Activated CD4-positive, CD25-positive, alpha-beta regulatory T cell treated with anti-CD3 and anti-CD28 coated beads, Interleukin-2, amount 50 U/mL, for 72 hours (primary cell): ENCODE measurements around the gene DUSP22.
A peak's percentile ranks its signal among the peaks of the same experiment; 100 is the strongest.
"Not testable (repeated sequence)": the region's sequence is repeated elsewhere in the genome, so short reads cannot be mapped to it uniquely, and the experiment has no call there.

Source experiments
- DNase-seq: peaks from one replicate; pipeline ENCODE4 v3.0.0; 2021

DUSP22 gene, protein sequence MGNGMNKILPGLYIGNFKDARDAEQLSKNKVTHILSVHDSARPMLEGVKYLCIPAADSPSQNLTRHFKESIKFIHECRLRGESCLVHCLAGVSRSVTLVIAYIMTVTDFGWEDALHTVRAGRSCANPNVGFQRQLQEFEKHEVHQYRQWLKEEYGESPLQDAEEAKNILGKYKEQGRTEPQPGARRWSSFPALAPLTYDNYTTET

DNA sequence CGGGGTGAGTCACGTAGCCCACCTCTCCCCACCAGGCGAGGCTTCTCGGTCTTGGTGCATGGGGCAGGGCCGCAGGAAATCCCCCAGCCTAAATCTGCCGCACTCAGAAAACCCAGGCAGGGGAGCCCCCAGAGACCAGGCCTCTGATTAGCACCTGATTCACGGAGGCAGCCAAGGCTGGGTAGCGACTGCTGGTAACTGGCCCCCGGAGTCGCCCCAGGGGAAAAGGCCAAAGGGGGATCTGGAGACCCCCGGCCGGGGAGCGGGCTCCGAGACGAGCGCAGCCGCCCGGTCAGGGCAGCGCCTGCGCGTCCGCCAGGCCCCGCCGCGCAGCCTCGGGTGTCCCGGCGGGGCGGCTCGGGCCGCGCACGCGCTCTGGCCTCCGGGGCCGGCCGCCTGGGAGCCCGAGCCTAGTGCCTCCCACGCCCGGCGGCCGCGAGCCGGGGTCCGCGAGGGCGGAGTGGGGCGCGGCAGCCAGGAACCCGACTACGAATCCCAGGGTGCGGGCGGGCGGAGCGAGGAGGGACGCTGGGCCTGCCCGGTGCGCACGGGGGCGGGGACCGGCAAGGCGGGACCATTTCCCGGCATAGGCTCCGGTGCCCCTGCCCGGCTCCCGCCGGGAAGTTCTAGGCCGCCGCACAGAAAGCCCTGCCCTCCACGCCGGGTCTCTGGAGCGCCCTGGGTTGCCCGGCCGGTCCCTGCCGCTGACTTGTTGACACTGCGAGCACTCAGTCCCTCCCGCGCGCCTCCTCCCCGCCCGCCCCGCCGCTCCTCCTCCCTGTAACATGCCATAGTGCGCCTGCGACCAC is at the start of gene DUSP22:
Gene DUSP22, plus strand, starts transcription at position 791 of the 809 bp plus-strand sequence. CDS start 53 bp downstream, outside the sequence.
- DNase-seq = peak; percentile 85

DNA sequence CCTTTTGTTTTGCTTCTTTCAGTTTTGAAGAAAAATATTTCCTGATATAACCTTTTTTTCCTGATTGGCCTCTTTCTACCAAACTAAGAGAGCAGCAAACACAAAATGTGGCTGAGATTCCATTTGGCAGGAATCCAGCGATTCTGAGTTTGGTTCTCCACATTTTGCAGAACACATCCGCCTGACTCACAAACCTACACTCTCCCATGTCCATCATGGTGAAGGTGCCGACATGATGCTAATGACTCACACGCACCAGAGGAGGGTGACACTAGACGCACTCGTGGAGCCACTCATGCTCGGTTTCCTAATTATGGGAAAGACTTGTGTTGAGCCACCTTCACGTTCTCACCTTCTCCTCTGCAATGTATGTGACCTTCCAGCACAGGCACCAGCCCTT is 45.9 kb upstream of the DUSP22 start:
- no peak for DNase-seq

DNA sequence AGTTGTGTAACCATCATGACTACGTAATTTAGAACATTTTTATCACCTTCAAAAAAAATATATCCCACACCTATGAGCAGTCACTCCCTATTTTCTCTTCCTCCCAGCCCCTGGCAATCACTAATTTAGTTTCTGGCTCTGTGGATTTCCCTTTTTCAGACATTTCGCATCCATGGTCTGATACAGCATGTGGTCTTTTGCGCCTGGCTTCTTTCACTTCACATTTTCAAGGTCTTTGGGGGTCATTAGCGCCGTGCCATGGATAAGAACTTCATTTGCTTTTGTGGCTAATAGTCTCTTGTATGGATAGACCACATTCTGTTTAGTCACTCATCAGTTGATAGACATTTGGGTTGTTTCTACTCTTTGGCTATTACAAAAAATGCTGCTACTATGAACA is 44.9 kb upstream of the DUSP22 start:
- DNase-seq = no peak

DNA sequence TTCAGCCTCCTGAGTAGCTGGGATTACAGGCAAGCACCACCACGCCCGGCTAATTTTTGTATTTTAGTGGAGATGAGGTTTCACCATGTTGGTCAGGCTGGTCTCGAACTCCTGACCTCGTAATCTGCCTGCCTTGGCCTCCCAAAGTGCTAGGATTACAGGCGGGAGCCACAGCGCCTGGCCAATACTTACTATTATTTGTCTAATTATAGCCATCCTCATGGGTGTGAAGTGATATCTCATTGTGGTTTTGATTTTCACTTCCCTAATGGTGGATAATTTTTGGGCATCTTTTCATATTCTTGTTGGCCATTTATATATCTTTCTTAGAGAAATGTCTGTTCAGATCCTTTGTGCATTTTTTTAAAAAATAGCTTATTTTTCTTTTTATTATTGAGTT is 44.2 kb upstream of the DUSP22 start:
- DNase-seq = not testable (repeated sequence)

DNA sequence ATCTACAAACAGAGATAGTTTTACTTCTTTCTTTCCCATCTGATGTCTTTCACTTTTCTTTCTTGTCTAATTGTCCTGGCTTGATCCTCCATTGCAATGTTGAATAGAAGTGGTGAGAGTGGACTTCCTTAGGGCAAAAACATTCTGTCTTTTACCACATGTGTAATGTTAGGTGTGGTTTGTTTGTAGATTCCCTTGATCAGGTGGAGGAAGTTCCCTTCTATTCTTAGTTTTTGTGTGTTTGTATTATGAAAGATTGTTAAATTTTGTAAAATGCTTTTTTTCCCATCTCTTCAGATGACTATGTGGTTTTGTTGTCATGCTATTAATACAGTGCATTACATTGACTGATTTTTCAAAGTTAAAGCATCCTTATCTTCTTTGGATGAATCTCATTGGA is 41.6 kb upstream of the DUSP22 start:
- DNase-seq = no peak

DNA sequence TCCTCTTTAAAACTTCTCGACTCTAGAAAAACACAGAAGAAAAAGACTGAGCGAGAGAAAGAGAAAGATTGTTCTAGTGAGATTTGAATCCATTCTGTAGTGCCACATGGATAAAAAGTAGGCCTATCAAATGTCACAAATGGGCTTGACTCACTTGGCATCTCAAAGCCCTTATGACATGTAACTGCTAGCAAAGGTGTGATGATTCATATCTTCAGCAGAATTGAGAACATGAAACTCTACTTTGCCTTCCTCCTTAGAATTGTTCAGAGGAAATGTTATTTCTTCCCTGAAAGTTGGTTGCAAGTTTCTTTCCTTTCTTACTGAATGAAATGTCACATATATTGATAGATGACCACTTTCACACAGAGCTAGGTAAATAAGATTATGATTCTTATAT is 40.4 kb upstream of the DUSP22 start:
- no peak for DNase-seq

DNA sequence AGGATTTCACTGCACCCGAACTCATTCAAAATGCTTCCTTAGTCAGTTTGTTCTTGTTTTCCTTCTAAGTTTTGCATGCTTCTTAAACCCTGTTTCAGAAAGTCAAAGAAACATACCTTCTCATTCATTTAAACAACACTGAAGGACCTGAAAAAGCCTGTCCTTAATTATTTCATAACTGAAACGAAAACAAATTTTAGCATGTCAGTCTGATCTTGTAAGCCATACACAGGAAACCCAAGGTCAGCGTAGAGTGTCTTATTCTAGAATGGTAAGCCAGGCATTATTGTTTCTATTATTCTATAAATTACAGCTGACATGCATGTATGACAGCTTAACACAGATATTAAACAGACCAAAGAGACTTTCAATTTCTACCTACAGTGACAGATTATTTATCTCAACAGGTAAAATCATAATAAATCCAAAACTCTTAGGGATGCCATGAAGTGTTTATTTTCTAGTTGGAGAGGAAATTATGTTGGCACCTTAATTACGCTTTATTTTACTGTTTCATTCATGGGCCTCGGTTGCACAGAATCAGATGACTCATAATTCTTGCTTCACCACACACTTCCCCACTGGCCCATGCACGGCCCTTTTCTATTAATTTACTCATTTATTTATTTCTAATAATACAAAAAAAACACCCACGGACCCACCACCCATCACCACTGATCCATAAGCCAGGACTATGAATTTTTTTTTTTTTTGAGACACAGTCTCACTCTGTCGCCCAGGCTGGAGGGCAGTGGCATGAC is 39.3 kb upstream of the DUSP22 start:
- DNase-seq = no peak

DNA sequence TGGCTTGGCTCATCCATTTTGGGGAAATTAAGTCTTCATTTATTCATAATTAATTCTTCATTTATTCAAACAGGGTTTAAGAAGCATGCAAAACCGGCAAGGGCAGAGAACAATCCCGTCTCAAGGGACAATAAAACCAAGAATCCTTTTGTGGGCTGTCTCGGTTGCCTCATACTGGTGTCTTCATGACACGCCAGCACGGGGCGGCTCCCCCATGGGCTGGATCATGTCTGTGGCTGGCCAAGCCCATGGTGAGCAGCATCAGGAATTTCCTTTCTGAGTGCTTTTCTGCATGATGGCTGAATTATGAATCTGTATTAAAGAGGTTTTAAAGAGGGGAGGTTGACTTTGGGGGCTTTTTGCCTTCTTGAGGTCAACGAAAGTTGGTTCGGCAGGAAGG is 38.3 kb upstream of the DUSP22 start:
- DNase-seq = no peak

DNA sequence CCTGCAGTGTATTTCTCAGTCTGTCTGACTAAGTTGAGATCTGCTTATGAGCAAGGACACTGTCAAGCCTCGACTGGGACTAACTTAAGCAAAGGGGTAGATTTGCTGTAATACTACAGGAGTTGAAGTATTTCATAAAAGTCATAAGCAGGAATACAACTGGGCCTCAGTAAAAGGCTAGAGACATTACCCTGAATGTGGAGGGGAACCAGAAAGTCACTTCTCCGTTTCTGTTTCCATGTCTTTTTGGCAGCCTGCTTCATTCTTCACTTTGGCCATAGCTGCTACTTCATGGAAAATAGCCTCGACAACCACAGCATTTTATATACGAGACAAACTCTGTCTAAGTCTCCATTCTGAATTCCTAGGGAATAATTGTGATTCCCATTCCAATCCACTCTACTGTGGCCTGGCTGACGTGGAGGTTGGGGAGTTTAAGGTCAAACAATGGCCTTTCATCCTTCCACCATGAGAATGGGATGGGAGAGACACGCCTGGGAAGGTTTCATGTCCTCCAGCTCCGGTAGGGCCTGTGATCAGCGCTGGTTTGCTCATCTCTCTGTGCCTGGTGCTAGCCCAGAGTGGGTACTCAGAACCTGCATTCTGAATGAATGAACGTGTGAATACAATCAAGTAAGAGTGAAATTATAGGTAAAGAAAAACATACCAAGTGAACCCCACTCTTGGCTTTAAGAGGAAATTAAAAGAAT is 37.1 kb upstream of the DUSP22 start:
- DNase-seq = no peak

DNA sequence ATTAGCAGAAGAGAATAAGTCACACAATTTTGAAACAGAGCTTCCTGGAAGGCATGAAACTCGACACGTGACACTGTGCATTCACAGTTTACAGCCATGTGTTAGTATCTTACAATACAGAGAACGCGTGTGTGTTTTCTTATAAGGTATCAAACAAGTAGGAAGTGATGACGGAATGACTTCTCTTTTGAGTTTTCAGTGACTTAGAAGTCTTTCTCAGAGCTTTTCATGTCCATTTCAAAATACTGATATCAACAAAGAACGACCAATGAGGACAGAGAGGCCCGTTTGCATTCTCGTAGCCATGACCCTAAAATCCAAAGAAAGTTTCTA is 36.6 kb upstream of the DUSP22 start:
- DNase-seq = no peak

DNA sequence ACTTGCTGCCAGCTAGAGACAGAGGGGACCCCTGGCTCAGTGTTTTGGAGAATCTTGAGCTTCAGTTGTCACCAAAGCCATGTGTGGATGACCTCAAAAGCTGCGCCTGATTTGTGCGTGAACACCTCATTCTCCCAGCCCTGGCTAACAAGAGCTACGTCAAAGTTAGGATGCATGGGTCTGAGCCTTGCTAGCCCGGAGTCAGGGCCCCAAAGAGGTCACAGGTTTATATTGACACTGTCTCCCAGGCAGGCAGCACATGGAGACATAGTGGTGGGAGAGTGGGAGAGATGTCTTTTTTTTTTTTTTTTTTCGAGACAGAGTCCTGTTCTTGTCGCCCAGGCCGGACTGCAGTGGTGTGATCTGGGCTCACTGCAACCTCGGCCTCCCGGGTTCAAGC is 36.1 kb upstream of the DUSP22 start:
- no peak for DNase-seq

DNA sequence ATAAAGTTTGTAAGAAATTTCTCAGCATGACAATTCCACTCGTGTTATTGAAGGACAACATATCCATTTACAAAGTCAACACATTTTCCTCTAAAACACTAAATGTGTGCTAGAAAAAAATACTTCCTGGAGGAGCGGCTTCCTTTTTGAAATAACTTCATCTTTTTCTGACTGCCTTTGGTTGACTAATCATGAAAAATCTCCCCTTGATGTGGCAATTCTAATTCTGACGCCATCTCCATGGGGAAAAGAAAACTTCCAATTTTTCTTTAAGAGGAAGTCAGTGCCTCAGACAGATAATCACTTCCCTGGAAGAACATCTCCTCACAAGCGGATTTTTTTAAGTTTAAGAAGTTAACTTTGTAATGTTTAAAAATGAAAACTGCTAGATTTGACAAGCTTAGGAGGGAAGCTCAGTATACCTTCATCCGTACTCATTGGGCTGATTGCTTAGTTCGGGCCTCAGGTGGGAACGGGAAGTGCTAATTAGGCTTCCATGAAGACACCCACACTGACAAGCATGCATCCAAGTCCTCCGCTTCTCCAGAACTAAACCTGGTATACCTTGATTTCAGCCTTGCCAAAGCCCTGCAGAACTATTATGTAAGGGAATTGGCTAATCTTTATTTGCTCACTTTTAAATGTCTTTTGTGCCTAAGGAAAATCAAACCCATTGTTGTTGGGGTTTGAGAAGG is 35.1 kb upstream of the DUSP22 start:
- no peak for DNase-seq

DNA sequence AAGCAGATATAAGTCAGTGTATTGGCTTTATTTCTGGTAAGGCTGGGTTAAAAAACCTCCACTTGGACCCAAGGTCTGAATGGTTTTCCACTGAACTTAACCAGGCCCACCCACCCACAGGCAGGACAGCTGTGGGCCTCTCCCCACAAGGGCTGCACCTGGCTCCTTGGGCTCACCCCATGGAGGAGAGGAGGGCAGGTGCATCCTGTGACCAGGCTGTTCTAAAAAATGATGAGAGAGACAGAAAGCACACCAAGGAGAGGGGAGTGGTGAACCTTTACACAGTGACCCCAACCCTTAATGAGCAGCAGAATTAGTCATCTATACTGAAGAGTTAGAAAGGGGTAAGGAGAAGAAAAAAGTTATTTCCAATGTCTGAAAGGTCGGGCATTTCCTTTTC is 34.5 kb upstream of the DUSP22 start:
- DNase-seq = no peak

DNA sequence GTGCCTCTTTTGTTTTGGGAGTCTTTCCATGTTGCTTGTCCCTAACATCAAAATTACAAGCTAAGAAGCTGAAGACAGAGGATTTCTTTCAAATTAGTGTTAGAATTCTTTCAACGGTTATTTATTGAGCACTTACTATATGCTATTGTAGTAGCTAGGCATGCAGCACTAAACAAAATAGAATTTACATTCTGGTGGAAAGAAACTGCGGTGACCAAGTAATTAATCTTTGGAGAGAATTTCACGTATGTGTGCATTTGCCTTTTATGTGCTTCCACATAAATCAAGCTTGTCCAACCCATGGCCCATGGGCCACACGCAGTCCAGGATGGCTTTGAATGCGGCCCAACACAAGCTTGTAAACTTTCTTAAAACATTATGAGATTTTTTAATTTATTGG is 33.0 kb upstream of the DUSP22 start:
- no peak for DNase-seq

DNA sequence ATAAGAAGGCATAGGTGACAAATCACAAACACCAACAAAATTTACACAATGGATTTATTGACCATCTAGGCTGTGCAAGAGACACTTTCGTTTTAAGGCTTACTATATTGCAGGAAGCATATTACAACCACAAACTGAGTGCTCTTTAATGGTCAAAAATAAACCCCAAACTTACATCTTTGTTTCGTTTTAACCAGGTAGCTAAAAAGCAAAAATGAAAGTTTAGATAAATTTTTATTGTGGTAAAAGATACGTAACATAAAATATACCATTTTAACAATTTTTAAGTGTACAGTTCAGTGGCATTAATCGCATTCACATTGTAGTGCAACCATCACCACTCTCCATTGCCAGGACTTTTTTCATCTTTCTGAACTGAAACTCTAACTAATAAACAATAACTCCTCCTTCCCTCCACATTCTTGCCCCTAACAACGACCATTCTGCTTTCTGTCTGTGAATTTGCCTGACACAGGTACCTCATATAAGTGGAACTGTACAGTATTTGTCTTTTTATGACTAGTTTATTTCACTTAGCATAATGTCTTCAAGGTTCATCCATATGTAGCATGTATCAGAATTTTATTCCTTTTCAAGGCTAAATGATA is 32.3 kb upstream of the DUSP22 start:
- DNase-seq = no peak

DNA sequence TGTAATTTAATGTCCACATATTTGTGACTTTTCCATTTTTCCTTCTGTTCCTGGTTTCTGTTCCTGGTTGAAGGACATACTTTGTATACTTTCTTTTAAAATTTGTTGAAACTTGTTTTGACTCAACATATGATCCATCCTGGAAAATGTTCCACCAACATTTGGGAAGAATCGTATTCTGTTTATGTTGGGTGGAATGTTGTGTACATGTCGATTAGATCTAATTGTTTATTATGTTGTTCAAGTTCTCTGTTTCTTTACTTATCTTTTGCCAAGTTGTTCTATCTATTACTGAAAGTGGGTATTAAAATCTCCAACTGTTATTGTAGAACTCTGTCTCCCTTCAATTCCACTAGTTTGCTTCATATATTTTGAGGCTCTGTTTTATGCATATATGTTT is 27.7 kb upstream of the DUSP22 start:
- no peak for DNase-seq

DNA sequence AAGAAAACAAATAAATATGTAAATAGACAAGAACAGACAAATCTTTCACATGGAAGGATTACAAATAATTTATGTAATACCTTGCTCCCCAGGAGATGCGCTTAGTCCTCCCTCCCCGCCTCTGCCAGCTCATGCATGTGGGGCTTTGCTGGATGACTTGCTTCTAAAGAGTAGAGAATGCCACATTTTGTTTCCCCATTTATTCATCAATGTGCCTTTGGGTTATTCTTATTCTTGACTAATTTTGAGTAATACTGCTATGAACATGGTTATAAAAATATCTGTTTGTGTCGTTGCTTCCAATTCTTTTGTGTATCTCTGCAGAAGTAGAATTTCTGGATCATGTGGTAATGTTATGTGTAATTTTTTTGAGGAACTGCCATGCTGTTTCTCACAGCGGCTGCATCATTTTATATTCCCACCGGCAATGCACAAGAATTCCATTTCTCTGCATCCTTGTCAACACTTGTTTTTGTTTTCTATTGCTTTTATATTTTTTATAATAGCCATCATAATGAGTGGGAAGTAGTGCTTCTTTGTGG is 23.8 kb upstream of the DUSP22 start:
- DNase-seq = no peak

DNA sequence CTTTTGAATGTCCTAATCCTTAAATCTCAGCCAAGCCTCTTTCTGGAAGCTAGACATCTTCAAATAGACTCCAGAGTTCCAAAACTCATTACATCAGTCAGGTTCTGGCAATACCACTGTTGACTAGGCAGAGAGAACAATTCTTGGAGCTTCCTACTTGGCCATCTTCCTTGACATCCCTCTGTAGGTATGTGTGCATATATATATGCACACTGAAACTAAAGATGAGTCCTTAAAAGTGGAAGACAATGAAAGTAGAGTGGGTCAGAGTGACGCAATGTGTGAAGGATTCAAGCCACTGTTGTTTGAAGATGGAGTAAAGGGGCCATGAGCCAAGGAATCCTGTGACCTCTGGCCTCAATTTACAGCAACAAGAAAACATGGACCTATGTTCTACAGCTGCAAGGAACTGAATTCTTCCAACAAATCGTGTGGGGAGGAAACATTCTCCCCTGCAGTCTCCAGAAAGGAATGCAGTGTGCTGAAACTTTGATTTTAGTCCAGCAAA is 18.7 kb upstream of the DUSP22 start:
- no peak for DNase-seq

DNA sequence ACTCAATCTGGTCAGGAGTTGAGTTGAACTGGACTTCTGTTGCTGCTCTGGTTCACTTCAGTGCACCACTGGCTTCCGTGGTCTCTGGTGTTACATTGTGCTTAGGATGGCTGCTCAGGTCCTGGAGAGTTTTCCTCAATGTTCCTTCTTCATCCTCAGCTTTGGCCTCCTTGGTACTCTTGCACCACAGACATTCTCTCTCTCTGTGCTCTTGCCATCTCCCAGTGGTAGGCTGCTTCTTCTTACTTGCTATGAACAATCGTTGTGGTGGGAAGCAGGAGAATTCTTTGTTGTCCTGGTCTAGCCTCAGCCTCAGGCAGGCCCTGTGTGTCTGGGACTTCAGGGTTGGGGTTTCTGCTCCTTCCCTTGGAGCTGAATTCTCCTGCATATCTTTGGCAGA is 14.5 kb upstream of the DUSP22 start:
- DNase-seq = no peak

DNA sequence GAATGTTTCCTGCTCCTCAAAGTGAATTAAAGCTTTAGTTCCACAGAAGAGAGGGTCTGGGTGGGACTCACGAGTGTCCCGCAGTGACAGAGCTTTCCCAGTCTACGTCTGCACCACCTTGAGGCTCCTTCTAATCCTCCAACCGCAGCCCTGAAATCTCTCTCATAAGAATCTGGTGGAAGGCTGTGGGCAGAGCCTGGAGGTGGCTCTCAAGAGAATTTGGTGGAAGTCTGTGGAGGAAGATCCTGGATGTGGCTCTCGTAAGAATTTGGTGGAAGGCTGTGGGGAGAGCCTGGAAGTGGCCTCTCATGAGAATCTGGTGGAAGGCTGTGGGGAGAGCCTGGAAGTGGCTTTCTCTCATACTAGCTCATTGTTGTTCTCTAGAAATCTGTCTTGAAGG is 13.8 kb upstream of the DUSP22 start:
- no peak for DNase-seq

DNA sequence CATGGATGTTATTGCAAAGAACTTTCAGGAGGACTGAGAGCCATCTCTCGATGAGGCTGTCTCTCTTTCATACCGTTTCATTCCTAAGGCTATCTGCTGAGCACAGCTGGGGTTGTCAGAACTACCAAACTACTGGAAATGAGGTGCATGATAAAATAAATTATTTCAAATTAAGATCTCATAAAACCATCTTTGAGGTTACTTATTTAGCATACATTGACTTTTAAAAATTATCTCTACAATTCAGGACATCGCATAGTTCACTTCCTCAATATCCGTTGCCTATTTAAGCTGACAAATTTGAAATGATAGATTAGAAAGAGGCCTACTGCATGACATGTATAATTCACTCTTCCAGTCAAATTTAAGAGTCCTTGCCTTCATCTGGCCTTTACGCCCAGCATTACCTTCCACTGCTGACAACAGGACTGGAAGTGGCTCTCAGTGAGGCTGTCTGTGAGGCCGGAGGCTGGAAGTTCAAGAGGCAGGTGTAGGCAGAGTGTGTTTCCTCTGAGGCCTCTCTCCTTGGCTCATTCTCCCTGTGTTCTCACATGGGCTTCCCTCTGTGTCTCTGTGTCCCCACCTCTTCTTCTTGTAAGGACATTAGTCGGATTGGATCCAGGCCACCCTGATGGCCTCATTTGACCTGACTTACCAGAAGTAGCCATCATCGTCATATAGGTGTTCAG is 12.8 kb upstream of the DUSP22 start:
- DNase-seq = no peak
